Measurements from ENCODE around the gene XK.
"Not testable (repeated sequence)": the region's sequence is repeated elsewhere in the genome, so short reads cannot be mapped to it uniquely, and the experiment has no call there.

XK gene

GRCh38 chrX:37759351-37759750 is 73.8 kb downstream of the XK start:
- DNase-seq: no peak

GRCh38 chrX:37759878-37760418 is 74.4 kb downstream of the XK start:
- DNase-seq: no peak

GRCh38 chrX:37763400-37763799 is 77.8 kb downstream of the XK start:
- no peak for DNase-seq

- DNase-seq: no peak
Observed at GRCh38 chrX:37765507-37765906, 79.9 kb downstream of the XK start.

- DNase-seq: no peak
Observed at GRCh38 chrX:37767430-37767829, 81.8 kb downstream of the XK start.

GRCh38 chrX:37768866-37769265 is 83.3 kb downstream of the XK start:
- not testable (repeated sequence) for DNase-seq

GRCh38 chrX:37776283-37776986 is 90.8 kb downstream of the XK start:
- no peak for DNase-seq

GRCh38 chrX:37776987-37777325 is 91.4 kb downstream of the XK start:
- no peak for DNase-seq

GRCh38 chrX:37779857-37780256 is 94.3 kb downstream of the XK start, which contains the start of gene CYBB:
Gene CYBB, plus strand, starts transcription at chrX:37780059. Its CDS starts 19 bp downstream, at chrX:37780078.
- DNase-seq: no peak

GRCh38 chrX:37781081-37781480 is 95.5 kb downstream of the XK start:
- DNase-seq: no peak
